Measurements from ENCODE around the gene MYCL.

MYCL gene

GRCh38 chr1:39861003-39861402 lies 40.7 kb downstream of the MYCL start:
- no peaks in the 10 kb centered on the region for H3K9me3 ChIP-seq (ENCODE audit: severe bottlenecking)
- H3K4me3 ChIP-seq (ENCODE audit: severe bottlenecking) = no peak overlapping the region
- ATAC-seq (ENCODE audit: low read depth) = no peak
- no peak overlapping the region for H3K27ac ChIP-seq (ENCODE audit: poor library complexity, severe bottlenecking)
- no peak for DNase-seq (ENCODE audit: low spot score)
- H3K36me3 ChIP-seq (ENCODE audit: low read depth) = peaks cover 15% of the 10 kb centered on the region
- no peak for TF ChIP-seq CTCF (IDR thresholded peaks at IDR 0.05; ENCODE audit: poor library complexity, severe bottlenecking)
- no peaks in the 10 kb centered on the region for H3K27me3 ChIP-seq (ENCODE audit: insufficient read depth, poor library complexity, severe bottlenecking)
- no peaks in the 10 kb centered on the region for H3K4me1 ChIP-seq (ENCODE audit: insufficient read depth, poor library complexity, severe bottlenecking)

- Histone ChIP-seq H3K27ac (ENCODE audit: poor library complexity, severe bottlenecking) (no peak overlapping the region), H3K27me3 (ENCODE audit: insufficient read depth, poor library complexity, severe bottlenecking) (no peaks in the 10 kb centered on the region), H3K4me3 (ENCODE audit: severe bottlenecking) (no peak overlapping the region), H3K4me1 (ENCODE audit: insufficient read depth, poor library complexity, severe bottlenecking) (no peaks in the 10 kb centered on the region), H3K9me3 (ENCODE audit: severe bottlenecking) (no peaks in the 10 kb centered on the region), H3K36me3 (ENCODE audit: low read depth) (peaks cover 24% of the 10 kb centered on the region)
- ATAC-seq (ENCODE audit: low read depth) (no peak), DNase-seq (ENCODE audit: low spot score) (no peak)
- no peak for TF ChIP-seq CTCF (IDR thresholded peaks at IDR 0.05; ENCODE audit: poor library complexity, severe bottlenecking)
Measured at GRCh38 chr1:39859859-39860812, 41.6 kb downstream of the MYCL start.

DNA sequence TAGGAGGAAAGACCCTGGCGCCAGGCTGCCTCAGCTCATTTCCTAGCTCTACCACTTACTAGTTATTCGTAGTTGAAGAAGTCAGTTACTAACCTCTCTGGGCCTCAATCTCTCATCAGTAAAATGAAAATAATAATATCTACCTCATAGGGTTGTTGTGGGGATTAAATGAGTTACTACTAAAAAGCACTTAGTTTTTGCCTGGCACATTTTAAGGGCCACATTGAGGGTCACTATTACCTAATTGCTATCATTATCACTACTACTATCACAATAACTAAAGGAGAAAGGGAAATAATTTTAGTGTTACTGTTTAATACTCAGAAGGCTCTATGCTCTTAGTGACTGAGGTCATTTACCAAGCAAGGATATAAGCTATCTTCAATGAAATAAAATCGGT lies 43.4 kb downstream of the MYCL start:
- TF ChIP-seq CTCF (IDR thresholded peaks at IDR 0.05; ENCODE audit: poor library complexity, severe bottlenecking) = no peak
- H3K36me3 ChIP-seq (ENCODE audit: low read depth) = peaks cover 37% of the 10 kb centered on the region
- H3K27ac ChIP-seq (ENCODE audit: poor library complexity, severe bottlenecking) = no peak overlapping the region
- no peak overlapping the region for H3K4me3 ChIP-seq (ENCODE audit: severe bottlenecking)
- no peaks in the 10 kb centered on the region for H3K4me1 ChIP-seq (ENCODE audit: insufficient read depth, poor library complexity, severe bottlenecking)
- H3K9me3 ChIP-seq (ENCODE audit: severe bottlenecking) = no peaks in the 10 kb centered on the region
- no peaks in the 10 kb centered on the region for H3K27me3 ChIP-seq (ENCODE audit: insufficient read depth, poor library complexity, severe bottlenecking)
- DNase-seq (ENCODE audit: low spot score) = no peak
- no peak for ATAC-seq (ENCODE audit: low read depth)

DNA sequence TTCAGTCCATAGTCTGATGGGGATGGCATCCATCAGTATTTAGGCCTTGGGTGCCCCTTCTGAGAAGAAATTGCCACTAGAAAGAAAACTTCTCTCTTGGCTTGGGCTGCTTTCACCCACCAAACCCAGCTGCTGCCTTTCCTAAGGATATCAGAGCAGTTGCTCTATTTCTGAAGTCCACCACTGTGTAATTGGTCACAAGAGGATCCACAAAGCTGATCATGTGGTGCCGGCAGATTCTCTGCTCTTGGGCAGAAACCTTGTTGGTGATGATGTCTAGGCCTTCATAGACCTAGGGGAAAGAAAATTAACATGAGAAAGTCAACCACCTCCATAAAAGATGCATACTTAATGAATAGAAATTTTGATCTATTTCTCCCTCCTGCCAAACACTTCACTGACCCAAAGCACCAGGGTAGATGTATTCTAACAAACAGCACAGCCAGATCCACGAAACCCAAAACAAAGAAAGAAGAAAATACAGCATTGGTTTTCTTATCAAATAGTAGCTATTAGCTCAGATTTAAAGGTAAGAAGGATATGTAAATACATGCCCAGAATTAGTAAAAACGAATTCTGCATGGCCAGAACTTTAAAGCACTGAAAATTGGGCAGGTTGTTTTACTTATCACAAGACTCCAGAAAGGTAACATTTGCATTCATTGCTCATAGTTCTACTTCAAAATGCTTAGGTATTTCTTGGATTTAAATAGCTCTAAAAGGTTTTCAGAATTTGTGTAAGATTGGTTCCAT lies 44.4 kb downstream of the MYCL start:
- no peaks in the 10 kb centered on the region for H3K9me3 ChIP-seq (ENCODE audit: severe bottlenecking)
- ATAC-seq (ENCODE audit: low read depth) (no peak), DNase-seq (ENCODE audit: low spot score) (no peak)
- peaks cover 7% of the 10 kb centered on the region for H3K4me1 ChIP-seq (ENCODE audit: insufficient read depth, poor library complexity, severe bottlenecking)
- TF ChIP-seq CTCF (IDR thresholded peaks at IDR 0.05; ENCODE audit: poor library complexity, severe bottlenecking) = no peak
- no peak overlapping the region for H3K27ac ChIP-seq (ENCODE audit: poor library complexity, severe bottlenecking)
- peaks cover 37% of the 10 kb centered on the region for H3K36me3 ChIP-seq (ENCODE audit: low read depth)
- no peaks in the 10 kb centered on the region for H3K27me3 ChIP-seq (ENCODE audit: insufficient read depth, poor library complexity, severe bottlenecking)
- no peak overlapping the region for H3K4me3 ChIP-seq (ENCODE audit: severe bottlenecking)
